ENCODE measurements around the gene ABHD5.

ABHD5 gene

GRCh38 chr3:43770426-43771103, 79.8 kb downstream of the ABHD5 start:
- Mint-ChIP-seq H3K9me3 (no peaks in the 10 kb centered on the region), H3K4me1 (peaks cover 20% of the 10 kb centered on the region), H3K27ac (no peak overlapping the region), H3K4me3 (no peak overlapping the region), H3K36me3 (no peaks in the 10 kb centered on the region), H3K27me3 (no peaks in the 10 kb centered on the region)

- Mint-ChIP-seq H3K36me3 (no peaks in the 10 kb centered on the region), H3K27ac (no peak overlapping the region), H3K4me3 (no peak overlapping the region), H3K4me1 (peaks cover 20% of the 10 kb centered on the region), H3K27me3 (no peaks in the 10 kb centered on the region), H3K9me3 (no peaks in the 10 kb centered on the region)
These were observed 80.9 kb downstream of the ABHD5 start for GRCh38 chr3:43771610-43772009.

GRCh38 chr3:43773273-43774094, 82.7 kb downstream of the ABHD5 start:
- Mint-ChIP-seq H3K4me1 (peaks cover 20% of the 10 kb centered on the region), H3K9me3 (no peaks in the 10 kb centered on the region), H3K4me3 (no peak overlapping the region), H3K36me3 (no peaks in the 10 kb centered on the region), H3K27me3 (no peaks in the 10 kb centered on the region), H3K27ac (no peak overlapping the region)

- H3K4me1 Mint-ChIP-seq, result peaks cover 14% of the 10 kb centered on the region
- H3K27me3 Mint-ChIP-seq, result no peaks in the 10 kb centered on the region
- no peak overlapping the region for H3K27ac Mint-ChIP-seq
- H3K9me3 Mint-ChIP-seq, result no peaks in the 10 kb centered on the region
- H3K36me3 Mint-ChIP-seq, result no peaks in the 10 kb centered on the region
- H3K4me3 Mint-ChIP-seq, result no peak overlapping the region
These were observed 84.1 kb downstream of the ABHD5 start for GRCh38 chr3:43774799-43775198.

GRCh38 chr3:43776101-43776500, 85.4 kb downstream of the ABHD5 start:
- H3K27ac Mint-ChIP-seq, result no peak overlapping the region
- no peaks in the 10 kb centered on the region for H3K36me3 Mint-ChIP-seq
- H3K27me3 Mint-ChIP-seq, result no peaks in the 10 kb centered on the region
- H3K9me3 Mint-ChIP-seq, result no peaks in the 10 kb centered on the region
- peaks cover 6% of the 10 kb centered on the region for H3K4me1 Mint-ChIP-seq
- H3K4me3 Mint-ChIP-seq, result no peak overlapping the region

- H3K4me1 Mint-ChIP-seq, result no peaks in the 10 kb centered on the region
- no peak overlapping the region for H3K4me3 Mint-ChIP-seq
- no peaks in the 10 kb centered on the region for H3K9me3 Mint-ChIP-seq
- no peaks in the 10 kb centered on the region for H3K27me3 Mint-ChIP-seq
- no peaks in the 10 kb centered on the region for H3K36me3 Mint-ChIP-seq
- no peak overlapping the region for H3K27ac Mint-ChIP-seq
These were observed 89.1 kb downstream of the ABHD5 start for GRCh38 chr3:43779850-43780249.

- peaks cover 1% of the 10 kb centered on the region for H3K36me3 Mint-ChIP-seq
- no peak overlapping the region for H3K27ac Mint-ChIP-seq
- no peaks in the 10 kb centered on the region for H3K27me3 Mint-ChIP-seq
- H3K4me3 Mint-ChIP-seq, result no peak overlapping the region
- no peaks in the 10 kb centered on the region for H3K4me1 Mint-ChIP-seq
- H3K9me3 Mint-ChIP-seq, result no peaks in the 10 kb centered on the region
These were observed 91.8 kb downstream of the ABHD5 start for GRCh38 chr3:43782541-43782940.

All from activated naive CD4-positive, alpha-beta T cell treated with anti-CD3 and anti-CD28 coated beads, Interleukin-2, amount 50 U/mL, for 24 hours (primary cell).